Lower leg skin (tissue), 4 donors: ENCODE data around the gene TRPV2. TPM values are rescaled to one million over a fixed set of nuclear protein-coding genes. Genes with fewer than 3 reads are reported as not detected.
"Not testable (repeated sequence)": the region's sequence is repeated elsewhere in the genome, so short reads cannot be mapped to it uniquely, and the experiment has no call there.

ENCODE experiments used
- DNase-seq, 2 donors: peaks; one replicate each; pipeline ENCODE4 v3.0.0-alpha.2; 2019; ENCODE audit warnings: low spot score in 2 of 2
- H3K4me3 ChIP-seq: fragments of 200-600 bp; sonication (generic); 2 replicates; pipeline ENCODE4 v1.5.1; 2017; ENCODE audit warnings: mild to moderate bottlenecking, low read depth; ENCODE audit not compliant: poor library complexity, severe bottlenecking
- CTCF ChIP-seq, 3 donors: fragments of 450-650 bp; IDR thresholded peaks; one replicate each; pipeline ENCODE4 v1.5.1; 2016; ENCODE audit warnings: antibody characterized with exemption in 3 of 3, mild to moderate bottlenecking in 3 of 3, moderate library complexity in 2 of 3
- POLR2A ChIP-seq, 2 donors: fragments of 450-650 bp; IDR thresholded peaks; one replicate each; pipeline ENCODE4 v1.6.1; 2016 to 2017; ENCODE audit warnings: antibody characterized with exemption in 2 of 2, mild to moderate bottlenecking in 1 of 2, moderate library complexity in 1 of 2
- WGBS, 2 donors: methylation state at CpG; one replicate each; pipeline ENCODE4 v1.1.5; 2018; 5-methylcytosine and 5-hydroxymethylcytosine counted together
- intact Hi-C: fragments of 100-400 bp; cut with DNase I; formaldehyde crosslinking; loops from one replicate; pipeline ENCODE4 v1.15.0; 2023; ENCODE audit warnings: low total_unique reads
- total RNA-seq, 4 donors: library from RNA; depleted of rRNA; stranded (reverse); fragments of >200 nt; gene quantifications; one replicate each; pipeline ENCODE4 v1.1.0, GENCODE V29; 2016

TRPV2 gene
- total RNA-seq, 4 donors from 2014 or later = 3.3 to 8.9 (median 6.9) TPM

- WGBS, 2 donors = 75 to 83% methylated on average over 5 of the region's 5 CpGs
- DNase-seq = no peak
- intact Hi-C loops = no loop called here
- no peak overlapping the region for H3K4me3 ChIP-seq
- TF ChIP-seq CTCF (IDR thresholded peaks at IDR 0.05) = no peak
- no peak for TF ChIP-seq POLR2A (IDR thresholded peaks at IDR 0.05)
These were observed 31.5 kb upstream of the TRPV2 start for GRCh38 chr17:16383772-16384287.

DNA sequence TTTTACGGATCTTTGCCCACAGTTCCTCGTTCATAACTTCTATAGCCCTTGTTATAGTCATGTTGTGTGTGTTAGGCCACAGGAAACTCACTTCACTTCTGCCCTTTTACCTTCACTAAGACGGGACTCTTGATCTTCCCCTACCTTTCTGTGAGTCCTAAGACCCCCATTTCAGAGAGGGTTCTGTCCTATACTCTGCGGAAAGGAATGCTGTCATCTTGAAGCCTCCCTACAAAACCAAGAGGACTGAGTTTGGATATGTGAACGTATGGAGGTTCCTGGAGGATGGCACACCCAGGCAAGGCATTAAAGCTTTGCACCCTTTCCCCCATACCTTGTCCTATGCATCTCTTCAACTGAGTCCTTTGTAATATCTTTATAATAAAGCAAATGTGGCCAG lies 30.8 kb upstream of the TRPV2 start:
- no peak for DNase-seq

DNA sequence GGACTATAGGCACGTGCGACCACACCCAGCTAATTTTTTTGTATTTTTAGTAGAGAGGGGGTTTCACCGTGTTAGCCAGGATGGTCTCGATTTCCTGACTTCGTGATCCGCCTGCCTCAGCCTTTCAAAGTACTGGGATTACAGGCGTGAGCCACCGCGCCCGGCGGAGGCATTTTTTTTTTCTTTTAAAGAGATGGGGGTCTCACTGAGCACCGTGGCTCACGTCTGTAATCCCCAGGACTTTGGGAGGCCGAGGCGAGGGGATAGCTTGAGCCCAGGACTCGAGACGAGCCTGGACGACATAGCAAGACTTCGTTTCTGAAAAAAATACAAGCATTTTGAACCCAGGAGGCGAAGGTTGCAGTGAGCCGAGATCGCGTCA lies 29.3 kb upstream of the TRPV2 start:
- intact Hi-C loops, H3K4me3 ChIP-seq, DNase-seq: not testable (repeated sequence)
- 49 to 51% methylated on average over 23 of the region's 23 CpGs for WGBS, 2 donors

More for the DNA sequence above, 30.8 kb upstream of the TRPV2 start:
- no peak overlapping the region for H3K4me3 ChIP-seq
- intact Hi-C loops = no loop called here
- TF ChIP-seq POLR2A (IDR thresholded peaks at IDR 0.05) (no peak), CTCF (IDR thresholded peaks at IDR 0.05) (no peak)
- WGBS, 2 donors = 65 to 73% methylated on average over 5 of the region's 5 CpGs

DNA sequence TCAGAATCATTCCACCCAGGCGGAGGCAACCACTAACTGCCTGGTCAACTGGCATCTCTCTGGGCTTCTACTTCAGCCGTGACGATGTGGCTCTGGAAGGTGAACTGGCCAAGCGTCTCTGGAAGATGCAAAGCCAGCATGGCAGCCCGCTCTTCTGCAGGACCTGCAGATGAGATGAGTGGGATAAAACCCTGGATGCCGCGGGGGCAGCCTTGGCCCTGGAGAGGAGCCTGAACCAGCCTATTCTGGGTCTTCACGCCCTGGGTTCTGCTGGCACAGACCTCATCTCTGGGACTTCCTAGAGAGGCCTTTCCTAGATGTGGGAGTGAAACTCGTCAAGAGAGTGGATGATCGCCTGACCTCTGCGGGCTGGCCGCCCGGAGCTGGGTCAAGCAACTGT lies 23.9 kb upstream of the TRPV2 start:
- H3K4me3 ChIP-seq = no peak overlapping the region
- no peak for DNase-seq
- intact Hi-C loops = no loop called here
- TF ChIP-seq CTCF (IDR thresholded peaks at IDR 0.05) (no peak), POLR2A (IDR thresholded peaks at IDR 0.05) (no peak)
- WGBS, 2 donors = 97 to 98% methylated on average over 13 of the region's 13 CpGs

- DNase-seq, intact Hi-C loops, H3K4me3 ChIP-seq: not testable (repeated sequence)
- WGBS, 2 donors = 85 to 89% methylated on average over 11 of the region's 11 CpGs
These were observed 22.9 kb upstream of the TRPV2 start for GRCh38 chr17:16392491-16392890.

DNA sequence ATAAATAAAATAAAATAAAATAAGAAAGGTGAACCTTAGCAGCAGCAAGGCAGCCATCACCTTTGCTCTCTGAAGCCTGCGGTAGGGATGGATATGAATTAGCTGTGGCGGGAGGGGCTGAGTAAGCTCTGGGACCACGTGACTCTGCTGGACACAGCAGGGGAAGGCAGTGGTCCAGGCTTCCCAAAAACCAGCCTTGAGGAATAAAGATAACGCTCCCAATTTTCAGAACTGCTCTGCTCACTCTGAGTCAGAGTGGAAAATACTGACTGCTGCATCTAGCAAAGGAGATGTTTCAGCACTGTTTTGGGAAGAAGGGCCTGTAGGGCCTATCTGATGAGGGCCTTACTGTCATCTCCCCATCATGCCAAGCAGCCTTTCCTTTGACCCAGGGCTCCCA lies 19.5 kb upstream of the TRPV2 start:
- intact Hi-C loops, H3K4me3 ChIP-seq, DNase-seq: not testable (repeated sequence)
- 50 to 66% methylated on average over 4 of the region's 4 CpGs for WGBS, 2 donors

DNA sequence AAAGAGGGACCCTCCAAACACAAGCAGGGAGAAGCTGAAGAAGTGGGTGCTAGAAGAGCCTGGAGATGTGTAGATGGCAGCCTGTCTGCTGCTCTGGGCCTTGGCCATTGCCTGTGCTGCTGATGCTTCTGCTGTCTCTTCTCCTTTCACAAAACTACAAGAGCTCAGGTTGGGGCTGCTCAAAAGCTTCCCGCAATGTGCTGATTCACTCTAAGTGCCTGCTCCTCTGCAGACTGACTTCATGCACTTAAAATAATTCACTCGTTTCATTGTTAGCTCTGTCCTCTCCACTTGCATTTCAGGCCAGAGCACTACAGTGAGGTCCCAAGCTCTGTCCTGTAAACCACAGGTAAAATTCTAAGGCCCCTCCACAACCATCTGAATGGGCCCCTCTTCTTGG lies 18.7 kb upstream of the TRPV2 start:
- intact Hi-C loops, H3K4me3 ChIP-seq, DNase-seq: not testable (repeated sequence)
- 76 to 84% methylated on average over 2 of the region's 2 CpGs for WGBS, 2 donors
